Activated T-helper 1 cell treated with anti-CD3 and anti-CD28 coated beads, Interleukin-2, amount 50 U/mL, for 16 hours (primary cell): ENCODE measurements around the gene LHFPL6.

Source experiments
- DNase-seq, 2 donors: peaks; one replicate each; pipeline ENCODE4 v3.0.0-alpha.2; 2020; ENCODE audit warnings: low read depth in 1 of 2, low spot score in 1 of 2

LHFPL6 gene

DNA sequence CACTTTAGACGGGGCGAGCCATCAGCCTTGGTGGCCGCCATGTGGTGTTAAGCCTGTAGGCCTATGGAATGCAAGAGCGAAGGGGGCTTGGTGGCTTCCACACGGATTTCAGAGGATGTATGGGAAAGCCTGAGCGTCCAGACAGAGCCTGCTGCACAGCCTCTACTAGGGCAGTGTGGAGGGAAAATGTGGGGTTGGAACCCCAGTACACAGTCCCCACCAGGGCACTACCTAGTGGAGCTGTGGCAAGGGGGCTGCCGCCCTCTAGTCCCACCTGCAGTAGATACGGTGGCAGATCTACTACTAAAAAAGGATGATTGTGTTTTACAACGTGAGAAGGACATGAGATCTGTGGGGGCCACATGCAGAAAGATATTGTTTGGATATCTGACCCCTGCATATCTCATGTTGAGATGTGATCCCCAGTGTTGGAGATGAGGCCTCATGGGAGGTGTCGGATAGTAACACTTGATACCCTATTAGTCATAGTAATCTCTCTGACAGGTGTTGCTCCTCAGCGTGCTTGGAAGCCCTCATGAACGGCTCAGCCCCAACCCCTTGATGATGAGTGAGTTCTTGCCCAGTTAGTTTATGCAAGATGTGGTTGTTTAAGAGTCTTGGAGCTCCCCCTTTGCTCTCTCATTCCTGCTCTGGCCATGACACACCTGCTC, 45.6 kb downstream of the LHFPL6 start:
- no peak for DNase-seq

DNA sequence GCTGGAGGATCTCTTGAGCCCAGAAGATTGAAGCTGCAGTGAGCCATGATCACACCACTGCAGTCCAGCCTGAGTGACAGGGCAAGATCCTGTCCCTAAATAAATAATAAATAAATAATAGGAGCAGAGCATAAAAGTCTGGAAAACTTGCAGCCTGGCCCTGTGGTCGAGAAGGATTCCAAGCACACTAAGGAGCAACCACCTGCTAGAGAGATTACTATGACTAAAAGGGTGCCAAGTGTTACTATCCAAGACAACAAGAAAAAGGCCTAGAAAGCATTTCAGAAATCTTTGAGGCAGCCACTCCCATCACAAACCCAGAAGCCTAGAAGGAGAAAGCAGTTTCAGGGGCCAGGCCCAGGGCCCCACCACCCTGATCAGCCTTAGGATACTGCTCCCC, 46.1 kb downstream of the LHFPL6 start:
- no peak for DNase-seq

DNA sequence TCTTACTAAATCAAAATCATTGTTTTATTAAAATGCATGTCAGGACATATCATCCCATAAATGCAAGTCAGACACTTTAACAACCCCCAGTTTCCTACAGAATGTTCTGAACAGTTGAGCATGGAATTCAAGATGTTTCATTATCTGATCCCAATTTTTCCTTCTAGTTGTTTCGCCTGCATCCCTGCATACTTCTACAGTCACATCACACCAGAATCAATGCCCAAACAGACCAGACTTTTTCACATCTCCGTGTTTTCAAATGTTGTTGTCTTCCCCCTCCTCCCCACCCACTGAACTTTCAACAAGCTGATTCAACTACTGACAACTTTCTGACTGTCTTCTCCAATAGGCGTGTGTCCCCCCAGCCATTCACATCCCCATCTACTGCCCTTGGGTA, 48.6 kb downstream of the LHFPL6 start:
- DNase-seq = no peak

DNA sequence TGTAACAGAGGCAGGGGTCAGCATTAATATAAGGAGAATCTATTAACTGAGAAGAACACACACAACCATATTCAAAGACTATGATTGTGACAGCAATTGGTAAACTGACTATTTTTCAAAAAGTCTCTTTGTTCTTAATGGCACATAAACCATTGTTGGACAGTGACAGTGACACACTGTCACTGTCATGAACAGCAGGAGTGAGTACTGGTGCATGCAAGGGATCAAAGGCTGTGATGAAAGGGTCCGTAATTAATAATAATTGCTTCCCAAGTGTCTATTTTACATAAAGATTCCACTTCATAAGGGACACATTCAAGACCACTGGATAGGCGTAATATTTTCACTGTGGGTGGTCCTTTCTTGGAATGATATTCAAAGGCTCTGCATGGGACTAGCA, 50.7 kb downstream of the LHFPL6 start:
- DNase-seq = no peak

DNA sequence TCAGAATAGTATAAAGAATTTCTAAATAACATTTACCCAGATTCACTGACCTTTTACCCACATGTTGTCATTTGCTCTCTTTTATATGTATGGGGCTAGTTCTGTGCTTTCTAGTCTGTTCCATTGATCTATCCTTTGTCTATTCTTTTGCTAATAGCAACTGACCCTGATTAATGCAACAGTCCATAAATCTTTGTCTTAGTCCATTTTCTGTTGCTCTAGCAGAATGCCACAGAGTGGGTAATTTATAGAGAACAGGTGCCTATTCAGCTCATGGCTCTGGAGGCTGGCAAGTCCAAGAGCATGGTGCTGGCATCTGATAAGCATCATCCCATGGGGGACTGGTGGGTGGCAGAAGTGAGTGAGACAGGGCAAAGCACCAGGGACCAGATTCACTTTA, 52.1 kb downstream of the LHFPL6 start:
- no peak for DNase-seq

DNA sequence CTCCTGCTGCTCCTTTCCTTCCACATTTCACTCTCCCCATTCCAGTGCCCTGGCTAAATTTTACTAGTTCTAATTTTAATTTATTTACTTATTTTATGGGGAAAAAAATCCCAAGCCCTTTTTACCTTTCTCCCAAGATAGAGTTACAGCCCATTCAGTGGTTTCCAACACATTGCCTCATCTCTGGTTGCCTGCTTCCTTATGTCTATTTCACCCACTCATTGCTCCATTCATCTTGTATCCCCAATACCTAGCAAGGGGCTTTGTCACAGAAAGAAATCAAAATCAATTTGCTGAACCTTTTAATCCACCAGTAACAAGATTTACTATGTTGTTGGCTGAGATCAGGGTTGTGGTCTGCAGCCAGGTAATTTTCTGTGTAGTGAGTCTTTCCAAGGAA, 55.9 kb downstream of the LHFPL6 start:
- DNase-seq = no peak

DNA sequence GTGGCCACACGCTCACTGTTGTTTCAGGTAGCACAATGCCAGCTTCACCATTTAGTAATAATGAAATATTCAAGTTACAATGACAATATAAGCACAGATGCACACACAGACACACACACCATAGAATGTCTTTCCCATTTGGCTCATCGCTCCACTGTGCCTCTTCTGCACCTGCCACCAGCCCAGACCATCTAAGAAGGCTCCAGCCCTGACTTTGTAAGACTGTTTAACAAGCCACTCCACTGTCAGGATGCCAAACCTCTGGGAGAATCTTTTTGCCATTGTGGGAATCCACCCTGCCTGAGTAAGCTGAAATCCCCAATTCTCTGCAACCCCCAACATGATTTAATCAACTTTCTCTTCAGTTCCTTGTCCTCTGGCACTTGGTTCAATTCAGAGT, 60.6 kb downstream of the LHFPL6 start:
- no peak for DNase-seq

DNA sequence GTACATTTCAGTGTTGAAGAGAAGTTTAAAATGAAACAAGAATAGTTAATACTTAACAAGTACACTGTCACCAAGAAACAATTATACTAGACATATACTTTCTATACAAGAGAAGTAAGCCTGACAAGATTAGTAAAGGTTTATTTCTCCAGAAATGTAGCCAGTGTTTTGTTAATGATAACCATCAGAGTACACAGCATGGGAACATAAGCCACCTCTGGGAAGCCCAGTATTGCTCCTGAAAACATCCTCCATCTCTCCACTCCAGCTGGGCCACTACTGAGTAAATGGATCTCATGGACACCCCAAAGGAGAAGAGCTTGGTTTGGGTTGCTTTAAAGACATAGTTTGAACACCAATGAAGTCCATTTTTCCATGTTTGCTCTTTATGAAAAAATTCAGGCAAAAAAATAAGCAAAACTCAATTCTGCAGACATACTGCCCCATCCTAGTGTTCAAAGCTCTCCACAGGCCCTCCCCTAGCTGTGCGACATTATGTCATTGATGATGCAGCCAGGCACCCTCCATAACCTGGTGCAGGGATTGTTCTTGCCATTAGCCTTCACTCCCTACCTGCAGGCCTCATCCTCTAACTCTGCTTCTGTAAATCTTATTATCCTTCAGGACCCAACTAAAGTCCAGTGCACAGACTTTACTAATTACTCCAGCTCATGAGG, 61.9 kb downstream of the LHFPL6 start:
- DNase-seq = no peak

DNA sequence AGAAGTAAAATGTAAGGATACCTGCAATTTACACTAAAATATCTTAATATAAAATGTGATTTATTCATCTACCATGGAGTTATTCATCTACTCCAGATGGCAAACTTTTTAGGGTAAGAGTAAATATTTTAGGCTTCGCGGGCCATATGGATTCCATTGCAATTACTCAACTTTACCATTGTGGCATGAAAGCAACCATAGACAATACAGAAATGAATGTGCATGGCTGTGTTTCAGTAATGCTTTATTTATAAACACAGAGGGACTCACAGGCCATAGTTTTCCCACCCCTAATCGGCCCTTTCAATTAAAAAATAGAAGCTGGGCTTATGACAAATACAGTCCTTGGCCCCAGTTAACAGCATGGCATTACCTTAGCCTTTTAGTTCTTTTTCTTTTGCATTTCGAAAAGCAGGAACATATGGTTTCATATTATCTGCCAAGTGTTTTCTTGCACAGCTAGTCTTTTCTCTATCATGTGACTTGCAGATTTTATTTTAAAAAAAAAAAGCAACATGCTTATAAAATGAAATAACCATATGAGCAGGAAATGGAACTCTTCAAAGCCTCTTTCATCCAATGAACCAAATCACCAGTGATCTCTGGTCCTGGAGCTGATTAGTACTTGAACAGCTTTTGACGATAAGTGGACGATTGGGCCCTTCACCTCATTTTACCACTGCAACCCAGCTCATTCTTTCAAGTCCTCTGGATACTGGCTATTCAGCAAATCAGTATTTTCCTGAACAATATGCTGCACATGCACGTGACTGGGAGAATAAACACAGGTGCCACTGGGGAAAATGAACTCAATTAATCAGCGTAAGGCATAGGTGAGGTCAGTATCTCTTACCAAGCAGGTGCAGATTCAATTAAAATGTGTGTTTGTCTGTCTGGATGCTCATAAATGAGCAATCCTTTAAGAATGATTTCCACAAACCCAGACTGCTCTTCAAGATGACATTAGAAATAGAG, 63.9 kb downstream of the LHFPL6 start:
- no peak for DNase-seq

DNA sequence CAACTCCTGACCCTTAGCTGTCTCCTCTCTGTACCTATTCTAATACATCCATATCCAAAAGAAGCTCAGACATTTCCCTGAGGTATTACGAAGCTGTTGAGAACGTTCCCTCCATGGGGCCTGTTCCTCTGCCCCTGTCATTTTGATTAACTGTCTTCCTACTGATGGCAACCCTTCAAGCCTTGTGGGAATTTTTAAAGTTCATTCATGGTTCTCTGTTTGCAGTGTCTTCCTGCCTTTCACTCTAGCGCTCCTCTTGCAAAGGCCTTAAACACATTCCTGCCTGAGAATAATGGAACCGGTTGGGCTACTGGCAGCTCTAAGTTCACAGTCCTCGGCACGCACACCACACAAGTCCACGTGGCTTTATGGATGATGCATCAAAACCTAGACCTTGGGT, 66.1 kb downstream of the LHFPL6 start:
- no peak for DNase-seq

DNA sequence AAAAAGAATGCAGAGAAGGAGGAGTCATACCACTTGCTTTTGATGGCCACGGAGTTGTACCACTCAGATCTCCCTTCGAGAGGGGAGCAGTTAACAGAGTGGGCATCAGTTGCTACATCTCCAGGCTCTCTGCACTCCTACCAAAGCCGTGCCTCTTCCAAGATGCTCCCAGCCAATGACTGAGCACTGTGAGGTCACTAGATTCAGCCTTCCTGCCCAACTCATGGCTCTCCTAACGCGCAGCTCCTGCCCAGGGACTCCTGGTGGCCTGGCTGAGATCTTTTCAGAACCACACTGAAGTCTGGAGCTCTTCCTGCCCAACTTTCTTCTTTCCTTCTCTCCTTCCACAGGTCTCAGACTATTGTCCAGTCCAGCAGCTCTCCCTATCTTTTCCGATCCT, 66.7 kb downstream of the LHFPL6 start:
- DNase-seq = no peak

DNA sequence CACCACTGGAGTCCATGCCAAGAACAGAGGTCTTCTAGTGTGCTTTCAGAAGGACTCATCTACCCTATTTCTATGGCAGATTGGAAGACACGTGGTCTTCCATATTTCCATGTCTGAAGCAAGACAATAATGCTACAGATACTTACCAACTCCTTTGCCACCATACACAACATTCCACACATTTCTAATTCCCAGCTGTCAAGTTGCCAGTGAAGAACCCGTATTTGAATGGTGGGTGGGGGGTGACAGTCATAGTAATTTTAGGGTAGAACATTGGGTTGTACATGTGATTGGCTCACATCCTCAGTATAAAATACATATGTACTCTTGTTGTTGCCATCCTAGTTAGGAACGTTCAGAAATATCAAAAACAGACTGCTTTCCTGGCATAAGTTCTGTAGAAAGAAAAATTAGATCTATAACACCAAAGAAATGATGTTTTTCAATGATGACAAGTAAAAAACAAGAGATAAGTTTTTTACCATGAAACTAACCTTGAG, 69.3 kb downstream of the LHFPL6 start:
- DNase-seq = no peak

DNA sequence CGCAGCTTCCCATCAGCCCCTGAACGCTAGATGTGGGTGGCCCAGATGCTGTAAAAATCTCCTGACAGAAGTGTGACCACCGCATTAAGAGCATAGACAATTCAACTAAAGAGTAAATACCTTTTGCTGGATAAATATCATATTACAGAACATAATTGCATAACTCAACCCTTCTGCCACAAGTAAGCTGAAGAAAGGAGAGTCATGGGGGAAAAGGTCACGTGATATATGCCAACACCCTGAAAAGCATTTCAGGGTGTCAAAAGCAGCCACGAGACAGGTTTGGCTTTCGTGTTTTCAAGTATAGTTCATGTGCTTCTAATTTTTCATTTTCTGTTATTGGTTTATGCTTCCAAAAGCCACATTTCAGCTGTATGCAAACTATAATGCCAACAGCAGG, 71.3 kb downstream of the LHFPL6 start:
- DNase-seq = no peak

DNA sequence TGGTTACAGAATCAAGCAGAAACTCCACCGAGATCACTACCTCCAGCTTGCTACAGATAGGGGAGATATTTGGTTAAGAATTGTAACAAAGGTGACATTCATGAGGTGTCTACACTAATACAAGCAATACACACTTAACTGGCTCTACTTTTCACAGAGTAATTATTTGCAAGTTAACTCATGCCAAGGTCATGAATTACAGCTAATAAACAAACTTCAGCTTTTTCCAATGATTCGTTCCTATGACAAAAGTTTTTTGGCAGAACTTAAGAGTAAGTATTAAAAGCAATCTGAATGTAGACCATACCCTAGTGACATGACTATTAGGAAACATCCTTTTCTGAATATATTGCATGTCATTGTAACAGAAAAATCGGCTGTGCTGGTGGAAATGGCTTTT, 72.1 kb downstream of the LHFPL6 start:
- DNase-seq = no peak

DNA sequence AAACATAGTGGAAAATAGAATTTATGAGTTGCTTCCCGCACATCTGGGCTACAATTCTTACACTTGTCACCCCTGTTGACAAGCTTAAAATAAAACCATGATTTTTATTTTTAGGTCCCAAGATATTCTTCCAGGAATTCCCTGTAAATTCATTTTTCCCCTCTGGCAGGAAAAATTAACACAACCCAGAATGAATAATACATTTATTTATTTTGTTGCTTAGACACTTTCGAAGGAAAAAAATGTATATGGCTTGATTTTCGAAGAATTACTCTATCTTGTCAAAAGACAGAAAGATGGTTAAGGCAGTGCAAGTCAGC, 74.4 kb downstream of the LHFPL6 start:
- DNase-seq = no peak

DNA sequence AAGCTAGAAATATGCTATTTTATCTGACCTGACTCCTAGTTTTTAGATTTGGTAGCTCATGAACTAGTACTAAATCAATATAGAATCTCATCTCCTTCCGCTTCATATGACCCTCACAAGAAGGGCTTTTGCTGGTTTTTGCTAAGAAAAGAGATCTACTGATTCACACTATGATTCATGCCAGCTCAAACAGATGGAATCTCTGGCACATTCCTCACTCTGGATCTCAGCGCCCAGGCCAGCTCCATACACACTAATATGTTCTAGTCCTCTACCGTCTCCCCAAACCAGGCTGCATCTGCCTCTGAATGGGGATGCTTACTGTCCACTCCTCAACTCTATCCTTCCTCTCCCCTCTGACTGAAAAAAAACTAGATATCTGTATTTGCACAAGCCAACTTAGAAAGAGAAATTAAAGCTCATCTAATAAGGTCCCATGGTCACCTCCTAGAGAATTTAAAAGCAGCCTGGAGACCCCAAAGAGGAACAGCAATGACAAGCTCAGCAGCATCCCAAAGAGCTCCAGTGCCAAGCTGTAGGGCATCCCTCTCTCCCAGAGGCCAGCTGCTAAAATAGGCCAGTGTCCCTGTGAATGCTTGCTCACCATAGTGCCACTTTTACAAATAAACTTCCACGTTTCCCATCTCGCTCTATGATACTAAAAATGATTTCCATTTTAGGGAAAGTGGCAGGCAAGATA, 74.9 kb downstream of the LHFPL6 start:
- no peak for DNase-seq

DNA sequence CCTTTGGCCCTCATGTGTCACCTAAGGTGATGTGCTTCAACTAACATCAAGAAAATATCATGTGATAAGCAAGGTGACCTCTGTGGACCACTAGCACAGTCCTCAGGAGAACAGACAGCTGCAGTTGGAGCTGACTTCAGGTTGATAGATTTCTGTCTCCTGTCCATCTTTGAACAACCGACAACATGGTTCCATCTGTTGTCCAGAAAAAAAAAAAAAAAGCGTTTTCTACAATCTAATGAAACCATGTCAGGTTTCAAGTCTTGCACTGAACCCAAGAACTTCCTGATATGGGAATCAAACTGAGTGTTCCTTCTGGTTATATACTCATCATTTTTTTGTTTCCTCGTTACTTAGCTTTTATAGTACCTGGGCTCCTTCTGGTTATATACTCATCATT, 75.7 kb downstream of the LHFPL6 start:
- no peak for DNase-seq

DNA sequence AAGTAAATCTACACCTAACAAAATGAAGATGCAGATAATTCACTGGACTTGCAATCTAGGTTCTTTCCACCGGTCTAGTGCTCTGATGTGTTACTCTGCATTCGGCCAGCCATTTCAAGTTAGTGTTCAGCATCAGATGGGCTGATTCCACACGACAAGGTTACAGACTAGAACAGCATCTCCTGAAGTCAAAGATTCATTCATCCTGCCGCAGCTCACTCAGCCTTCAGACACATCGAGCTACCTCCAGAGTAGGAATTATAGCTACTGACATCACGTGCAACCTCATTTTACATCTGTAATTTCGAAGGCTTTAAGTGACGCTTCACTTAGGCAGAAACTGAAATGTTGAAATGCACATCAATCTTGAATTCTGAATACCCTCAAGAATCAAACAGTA, 76.5 kb downstream of the LHFPL6 start:
- DNase-seq = no peak

DNA sequence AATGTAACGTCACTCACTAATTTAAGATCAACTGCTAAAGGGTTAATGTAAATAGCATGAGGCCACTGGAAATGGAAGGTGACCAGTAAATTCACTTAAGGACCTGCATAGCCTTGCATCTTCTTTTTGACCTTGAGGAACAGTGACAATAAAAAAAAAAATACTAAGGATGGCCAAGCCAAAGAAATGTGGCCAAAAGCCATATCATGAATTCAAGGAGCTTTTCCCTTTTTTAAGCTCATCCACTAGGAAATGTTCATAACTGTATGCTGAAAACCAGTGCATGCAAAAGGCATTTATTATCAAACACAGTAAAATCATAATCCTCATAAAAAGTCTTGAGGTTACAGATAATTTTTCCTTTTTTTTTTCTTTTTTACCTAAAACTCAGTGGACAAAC, 77.5 kb downstream of the LHFPL6 start:
- DNase-seq = no peak

DNA sequence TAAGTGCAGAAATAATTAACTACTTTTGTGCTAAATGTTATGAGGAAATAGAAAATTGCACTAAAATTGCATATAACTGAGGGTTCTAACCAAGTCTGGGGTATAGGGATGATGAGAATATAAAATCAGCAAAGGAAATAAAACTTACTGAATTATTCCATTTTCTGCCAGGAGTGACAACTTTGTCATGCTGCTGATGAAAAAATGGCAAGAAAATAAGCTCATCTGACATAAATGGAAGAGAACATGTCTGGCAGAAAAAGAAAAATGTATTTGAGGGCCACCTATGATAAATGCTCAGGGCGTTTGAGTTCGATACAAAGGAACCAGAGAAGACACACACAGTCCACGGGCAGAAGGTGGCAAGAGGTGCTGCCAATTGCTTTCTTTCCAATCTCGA, 78.2 kb downstream of the LHFPL6 start:
- DNase-seq = no peak

DNA sequence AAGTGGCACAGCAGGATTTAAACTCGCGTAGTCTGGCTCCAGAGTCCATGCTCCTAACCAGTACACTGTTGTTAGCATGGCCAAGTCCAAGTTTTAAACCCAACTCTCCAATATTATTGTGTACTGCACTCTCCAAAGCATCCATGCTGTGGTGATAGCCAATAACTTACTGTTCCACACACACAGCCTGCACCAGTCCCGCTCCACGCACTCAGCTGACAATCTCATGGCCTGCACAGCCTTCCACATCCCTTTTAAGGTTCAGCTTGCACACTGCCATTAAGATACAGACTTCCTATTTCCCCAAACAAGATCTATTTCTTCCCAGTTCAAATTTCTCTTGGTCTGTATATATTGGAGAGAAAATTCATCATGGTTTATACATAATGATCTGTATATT, 80.7 kb downstream of the LHFPL6 start:
- no peak for DNase-seq
